GM12873 (cell line): ENCODE data around the gene PTPRK.

Experiments used
- CTCF ChIP-seq: IDR thresholded peaks from 2 replicates; pipeline ENCODE4 v1.5.1; 2012; ENCODE audit warnings: low read depth, mild to moderate bottlenecking, moderate library complexity, low read length, control low read depth; ENCODE audit not compliant: insufficient read depth; ENCODE audit errors: missing control alignments

Gene PTPRK

GRCh38 chr6:128071212-128071611 lies 449.2 kb downstream of the PTPRK start:
- no peak for TF ChIP-seq CTCF

GRCh38 chr6:128070406-128070805 lies 450.0 kb downstream of the PTPRK start:
- TF ChIP-seq CTCF: no peak

GRCh38 chr6:128069188-128069587 lies 451.2 kb downstream of the PTPRK start:
- TF ChIP-seq CTCF: no peak

GRCh38 chr6:128068119-128068479 lies 452.3 kb downstream of the PTPRK start:
- TF ChIP-seq CTCF: no peak

GRCh38 chr6:128067446-128068118 lies 452.8 kb downstream of the PTPRK start:
- TF ChIP-seq CTCF: no peak

- no peak for TF ChIP-seq CTCF
Observed at GRCh38 chr6:128065072-128065471, 455.3 kb downstream of the PTPRK start.

GRCh38 chr6:128064540-128064895 lies 455.9 kb downstream of the PTPRK start:
- TF ChIP-seq CTCF: no peak
